Activated T-helper 1 cell treated with anti-CD3 and anti-CD28 coated beads, Interleukin-12 subunit alpha, Interleukin-12 subunit beta, Interleukin-2, Interleukin-4 antibody, amounts not matched to agents 30 ng/mL and 10 ng/mL and 1 ng/mL, durations not matched to agents 14 hours and 24 hours and 36 hours (primary cell): ENCODE results near the gene OGFRL1. TPM values are rescaled to one million over a fixed set of nuclear protein-coding genes. Genes with fewer than 3 reads are reported as not detected.

Source experiments
- DNase-seq: peaks from one replicate; pipeline ENCODE4 v3.0.0; 2021; ENCODE audit warnings: low spot score
- H3K27ac Mint-ChIP-seq: one replicate; pipeline ENCODE4 v1.8.0; 2021; ENCODE audit warnings: mild to moderate bottlenecking, mixed read lengths
- H3K27me3 Mint-ChIP-seq: one replicate; pipeline ENCODE4 v1.8.0; 2022; ENCODE audit warnings: mild to moderate bottlenecking, moderate library complexity, mixed read lengths; ENCODE audit not compliant: insufficient read depth
- H3K36me3 Mint-ChIP-seq: one replicate; pipeline ENCODE4 v1.8.0; 2021; ENCODE audit warnings: low read depth, mixed read lengths
- H3K4me1 Mint-ChIP-seq: one replicate; pipeline ENCODE4 v1.8.0; 2021; ENCODE audit warnings: low read depth, mixed read lengths
- H3K4me3 Mint-ChIP-seq: one replicate; pipeline ENCODE4 v1.8.0; 2021; ENCODE audit warnings: mild to moderate bottlenecking, moderate library complexity, mixed read lengths
- H3K9me3 Mint-ChIP-seq: one replicate; pipeline ENCODE4 v1.8.0; 2021; ENCODE audit warnings: mixed read lengths
- intact Hi-C: fragments of 100-400 bp; cut with micrococcal nuclease; formaldehyde crosslinking; loops from one replicate; pipeline ENCODE4 v1.15.1; 2024
- total RNA-seq: library from RNA; stranded (reverse); gene quantifications from 2 replicates; pipeline ENCODE4 v1.2.3, GENCODE V29; 2022

OGFRL1 gene
- total RNA-seq, 1 donor from 2014 or later = 4.8 TPM

GRCh38 chr6:71289802-71290175 is 1.2 kb downstream of the OGFRL1 start:
- Mint-ChIP-seq H3K36me3 (peaks cover 8% of the 10 kb centered on the region), H3K4me3 (peak overlapping the region; percentile 84), H3K4me1 (peaks cover 39% of the 10 kb centered on the region), H3K9me3 (no peaks in the 10 kb centered on the region), H3K27ac (peak overlapping the region; percentile 52), H3K27me3 (peaks cover 3% of the 10 kb centered on the region)
- intact Hi-C loops = loop anchor here (10.0 kb wide), 1 partner anchor 575 kb away; no protein-coding TSS in a partner anchor
- DNase-seq = no peak

GRCh38 chr6:71290611-71291010 is 2.0 kb downstream of the OGFRL1 start:
- Mint-ChIP-seq H3K27ac (no peak overlapping the region), H3K9me3 (no peaks in the 10 kb centered on the region), H3K36me3 (peaks cover 12% of the 10 kb centered on the region), H3K4me1 (peaks cover 39% of the 10 kb centered on the region), H3K4me3 (peak overlapping the region; percentile 54), H3K27me3 (peaks cover 3% of the 10 kb centered on the region)
- intact Hi-C loops = no loop called here
- DNase-seq = no peak

DNA sequence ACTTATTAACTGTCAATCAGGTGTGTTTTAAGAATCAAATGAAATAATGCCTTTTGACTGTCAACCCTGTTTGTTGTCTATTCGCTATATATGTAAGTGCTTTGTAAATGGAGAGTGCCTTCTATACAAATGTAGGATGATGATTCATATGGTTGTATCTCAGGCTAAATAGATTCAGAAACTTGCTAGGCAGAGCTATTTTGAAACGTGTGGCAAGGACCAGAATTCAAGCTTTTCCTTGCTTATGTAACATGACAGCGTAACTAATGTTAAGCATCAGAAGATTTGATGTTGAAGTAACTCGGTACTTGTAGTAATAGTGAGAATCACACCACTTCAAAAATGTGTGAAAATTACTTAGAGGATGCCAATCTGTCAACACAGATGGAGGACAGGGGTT is 3.4 kb downstream of the OGFRL1 start:
- H3K9me3 Mint-ChIP-seq = no peaks in the 10 kb centered on the region
- no peak overlapping the region for H3K4me3 Mint-ChIP-seq
- H3K4me1 Mint-ChIP-seq = peaks cover 39% of the 10 kb centered on the region
- H3K27me3 Mint-ChIP-seq = peaks cover 3% of the 10 kb centered on the region
- no peak overlapping the region for H3K27ac Mint-ChIP-seq
- H3K36me3 Mint-ChIP-seq = peaks cover 13% of the 10 kb centered on the region
- no peak for DNase-seq
- intact Hi-C loops = no loop called here

GRCh38 chr6:71294121-71294523 is 5.5 kb downstream of the OGFRL1 start:
- no peaks in the 10 kb centered on the region for H3K9me3 Mint-ChIP-seq
- peaks cover 27% of the 10 kb centered on the region for H3K4me1 Mint-ChIP-seq
- no peak for DNase-seq
- H3K4me3 Mint-ChIP-seq = no peak overlapping the region
- H3K27me3 Mint-ChIP-seq = peaks cover 3% of the 10 kb centered on the region
- H3K27ac Mint-ChIP-seq = no peak overlapping the region
- intact Hi-C loops = no loop called here
- peaks cover 14% of the 10 kb centered on the region for H3K36me3 Mint-ChIP-seq

- Mint-ChIP-seq H3K9me3 (no peaks in the 10 kb centered on the region), H3K36me3 (peaks cover 9% of the 10 kb centered on the region), H3K4me3 (no peak overlapping the region), H3K27me3 (no peaks in the 10 kb centered on the region), H3K4me1 (no peaks in the 10 kb centered on the region), H3K27ac (no peak overlapping the region)
- intact Hi-C loops = no loop called here
- DNase-seq = no peak
These were observed 9.8 kb downstream of the OGFRL1 start for GRCh38 chr6:71298459-71298858.

DNA sequence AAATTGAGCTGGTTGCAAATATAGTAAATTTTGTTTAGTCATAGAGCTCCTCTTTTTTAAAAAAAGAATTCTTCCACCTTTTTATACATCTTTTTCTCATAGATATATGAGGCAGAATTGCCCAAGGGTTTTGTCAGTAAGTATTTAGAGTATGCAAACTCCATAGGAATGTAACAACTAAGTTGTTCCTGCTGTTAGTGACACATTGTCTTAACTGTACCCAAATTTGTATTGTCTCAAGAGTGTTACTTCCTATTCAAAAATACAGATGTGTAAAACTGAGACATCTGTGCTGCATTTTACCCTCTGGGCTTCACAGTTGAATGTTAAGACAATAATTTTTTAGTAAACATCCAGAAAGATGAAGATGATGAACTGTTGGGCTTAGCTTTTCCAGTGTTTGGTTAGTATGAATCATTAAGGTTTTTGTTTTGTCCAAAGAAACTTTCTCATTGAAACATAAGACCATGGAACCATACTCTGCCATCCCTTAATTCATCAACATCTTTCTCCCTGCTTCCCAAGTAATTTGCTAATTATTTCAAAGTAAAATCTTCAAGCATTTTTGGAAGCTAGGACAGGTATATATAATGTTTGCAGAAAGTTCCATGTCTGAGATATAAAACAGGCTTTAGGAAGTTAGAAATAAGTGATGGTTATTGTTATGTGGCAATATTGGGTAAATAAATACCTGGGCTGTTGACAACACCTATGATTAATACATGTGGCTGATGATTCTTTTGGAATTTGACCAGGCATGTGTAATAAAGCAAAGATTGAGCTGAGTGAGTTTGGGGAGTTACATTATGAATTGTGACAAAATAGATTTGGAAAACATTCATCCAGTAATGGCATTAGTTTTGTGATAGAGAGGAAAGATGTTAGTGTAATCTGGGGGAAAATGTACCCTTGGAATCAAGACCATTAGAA is 11.2 kb downstream of the OGFRL1 start:
- intact Hi-C loops = no loop called here
- H3K27me3 Mint-ChIP-seq = no peaks in the 10 kb centered on the region
- H3K36me3 Mint-ChIP-seq = peaks cover 9% of the 10 kb centered on the region
- H3K4me1 Mint-ChIP-seq = no peaks in the 10 kb centered on the region
- H3K27ac Mint-ChIP-seq = no peak overlapping the region
- DNase-seq = no peak
- H3K9me3 Mint-ChIP-seq = no peaks in the 10 kb centered on the region
- H3K4me3 Mint-ChIP-seq = no peak overlapping the region

GRCh38 chr6:71300561-71301168 is 12.1 kb downstream of the OGFRL1 start:
- H3K9me3 Mint-ChIP-seq = no peaks in the 10 kb centered on the region
- no peak overlapping the region for H3K27ac Mint-ChIP-seq
- no peaks in the 10 kb centered on the region for H3K4me1 Mint-ChIP-seq
- no peak overlapping the region for H3K4me3 Mint-ChIP-seq
- intact Hi-C loops = no loop called here
- H3K27me3 Mint-ChIP-seq = no peaks in the 10 kb centered on the region
- DNase-seq = no peak
- peaks cover 5% of the 10 kb centered on the region for H3K36me3 Mint-ChIP-seq

- Mint-ChIP-seq H3K4me1 (no peaks in the 10 kb centered on the region), H3K27me3 (no peaks in the 10 kb centered on the region), H3K4me3 (no peak overlapping the region), H3K36me3 (peaks cover 5% of the 10 kb centered on the region), H3K9me3 (no peaks in the 10 kb centered on the region), H3K27ac (no peak overlapping the region)
- intact Hi-C loops = no loop called here
- DNase-seq = no peak
These were observed 12.9 kb downstream of the OGFRL1 start for GRCh38 chr6:71301546-71301945.

DNA sequence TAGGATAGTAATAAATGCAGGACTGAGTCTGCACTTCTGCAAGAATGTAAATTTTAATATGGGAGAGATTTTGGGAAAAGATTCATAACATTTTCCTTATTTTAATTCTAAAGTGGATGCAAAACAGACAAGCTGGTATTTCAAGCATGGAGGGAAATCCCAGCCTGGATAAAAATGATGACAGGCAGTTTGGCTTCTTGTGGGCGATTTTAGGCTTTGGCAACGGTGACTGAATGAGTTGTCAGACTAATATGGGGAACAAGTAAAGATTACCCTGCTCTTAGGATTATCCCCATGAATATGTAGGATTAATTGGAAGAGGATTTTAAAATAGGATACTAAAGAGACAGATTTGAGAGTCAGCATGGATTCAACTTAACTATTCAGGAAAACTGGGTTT is 21.0 kb downstream of the OGFRL1 start:
- H3K27me3 Mint-ChIP-seq = peaks cover 4% of the 10 kb centered on the region
- H3K4me1 Mint-ChIP-seq = no peaks in the 10 kb centered on the region
- no peaks in the 10 kb centered on the region for H3K9me3 Mint-ChIP-seq
- DNase-seq = no peak
- no peak overlapping the region for H3K4me3 Mint-ChIP-seq
- intact Hi-C loops = no loop called here
- no peak overlapping the region for H3K27ac Mint-ChIP-seq
- no peaks in the 10 kb centered on the region for H3K36me3 Mint-ChIP-seq

- Mint-ChIP-seq H3K36me3 (no peaks in the 10 kb centered on the region), H3K27ac (no peak overlapping the region), H3K4me3 (no peak overlapping the region), H3K4me1 (no peaks in the 10 kb centered on the region), H3K9me3 (no peaks in the 10 kb centered on the region), H3K27me3 (peaks cover 4% of the 10 kb centered on the region)
- intact Hi-C loops = no loop called here
- DNase-seq = no peak
These were observed 21.6 kb downstream of the OGFRL1 start for GRCh38 chr6:71310261-71310660.

- Mint-ChIP-seq H3K4me1 (no peaks in the 10 kb centered on the region), H3K9me3 (no peaks in the 10 kb centered on the region), H3K27me3 (peaks cover 1% of the 10 kb centered on the region), H3K36me3 (no peaks in the 10 kb centered on the region), H3K27ac (no peak overlapping the region), H3K4me3 (no peak overlapping the region)
- DNase-seq = no peak
- intact Hi-C loops = no loop called here
These were observed 23.5 kb downstream of the OGFRL1 start for GRCh38 chr6:71312089-71312488.

DNA sequence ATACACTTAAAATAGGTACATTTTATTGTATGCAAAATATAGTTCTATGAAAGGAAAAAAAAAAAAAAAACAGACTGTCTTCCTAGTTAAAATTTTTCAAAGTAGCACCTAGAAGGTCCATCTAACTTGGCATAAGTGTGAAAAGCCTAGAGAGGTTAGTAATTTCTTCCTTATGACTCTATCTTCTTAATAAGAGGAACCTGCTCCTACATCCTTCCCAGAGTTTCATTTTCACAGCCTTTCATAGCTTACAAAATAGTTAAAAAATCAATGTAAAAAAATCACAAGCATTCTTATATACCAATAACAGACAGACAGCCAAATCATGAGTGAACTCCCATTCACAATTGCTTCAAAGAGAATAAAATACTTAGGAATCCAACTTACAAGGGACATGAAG is 28.8 kb downstream of the OGFRL1 start:
- no peaks in the 10 kb centered on the region for H3K9me3 Mint-ChIP-seq
- no peak overlapping the region for H3K4me3 Mint-ChIP-seq
- no peak overlapping the region for H3K27ac Mint-ChIP-seq
- no peak for DNase-seq
- no peaks in the 10 kb centered on the region for H3K27me3 Mint-ChIP-seq
- H3K4me1 Mint-ChIP-seq = no peaks in the 10 kb centered on the region
- H3K36me3 Mint-ChIP-seq = no peaks in the 10 kb centered on the region
- intact Hi-C loops = no loop called here

DNA sequence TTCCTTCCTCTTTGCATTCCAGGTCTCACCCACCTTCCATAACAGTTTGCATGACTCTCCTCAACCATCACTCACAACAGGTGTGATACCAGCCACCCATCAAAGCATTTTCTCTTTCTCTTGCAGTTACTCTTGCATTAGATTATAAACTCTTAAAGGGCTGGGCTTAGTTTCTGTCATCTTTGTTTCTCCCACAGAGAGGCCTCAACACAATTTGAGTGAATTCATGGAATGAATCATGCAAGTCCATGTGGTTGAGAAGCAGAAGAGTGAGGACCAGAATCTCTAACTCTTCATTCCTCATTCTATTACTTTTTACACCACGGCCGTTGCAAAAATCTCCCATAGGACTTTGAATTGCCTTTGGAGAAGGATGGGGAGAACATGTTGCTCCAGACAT is 31.4 kb downstream of the OGFRL1 start:
- Mint-ChIP-seq H3K9me3 (no peaks in the 10 kb centered on the region), H3K4me1 (no peaks in the 10 kb centered on the region), H3K27me3 (no peaks in the 10 kb centered on the region), H3K4me3 (no peak overlapping the region), H3K27ac (no peak overlapping the region), H3K36me3 (no peaks in the 10 kb centered on the region)
- intact Hi-C loops = no loop called here
- no peak for DNase-seq
